Adrenal gland (tissue), 12 donors: Measurements from ENCODE around the gene FAM193B. TPM values are rescaled to one million over a fixed set of nuclear protein-coding genes. Genes with fewer than 3 reads are reported as not detected.

Source experiments
- DNase-seq, 7 donors: peaks; one replicate each; pipeline ENCODE4 v3.0.0-alpha.2; 2019 to 2020
- H3K27ac ChIP-seq, 5 donors: fragments of 200-600 bp; sonication (generic) in 4 of 5; 1 replicate in 3 of 5; 2 replicates in 2 of 5; pipeline versions ENCODE4 v1.5.1 to v1.8.0; 2016 to 2020; ENCODE audit warnings: mild to moderate bottlenecking in 1 of 5
- H3K27me3 ChIP-seq: fragments of 200-600 bp; 2 replicates; pipeline ENCODE4 v1.8.0; 2021
- H3K36me3 ChIP-seq, 2 donors: fragments of 200-600 bp; replicated peaks in 1 of 2; 1 replicate in 1 of 2; 2 replicates in 1 of 2; pipeline versions ENCODE4 v1.5.1 to v1.8.0; 2018 to 2022
- H3K4me1 ChIP-seq, 2 donors: fragments of 200-600 bp; replicated peaks in 1 of 2; 1 replicate in 1 of 2; 2 replicates in 1 of 2; pipeline versions ENCODE4 v1.5.1 to v1.8.0; 2018 to 2021
- H3K4me3 ChIP-seq, 4 donors: fragments of 200-600 bp; sonication (generic) in 3 of 4; one replicate each; pipeline ENCODE4 v1.5.1; 2016 to 2018
- H3K9me3 ChIP-seq, 3 donors: fragments of 200-600 bp; sonication (generic) in 1 of 3; replicated peaks in 1 of 3; 1 replicate in 2 of 3; 2 replicates in 1 of 3; pipeline versions ENCODE4 v1.5.1 to v1.8.0; 2016 to 2021
- CTCF ChIP-seq, 6 experiments: fragments of 450-650 bp in 4 of 6; fragments of 200-600 bp in 2 of 6; sonication (generic) in 1 of 6; IDR thresholded peaks; 1 replicate in 5 of 6; 2 replicates in 1 of 6; pipeline versions ENCODE4 v1.5.1 to v1.8.0; 2016 to 2021; ENCODE audit warnings: antibody characterized with exemption in 6 of 6, mild to moderate bottlenecking in 2 of 6, moderate library complexity in 1 of 6
- POLR2A ChIP-seq, 2 donors: fragments of 450-650 bp; IDR thresholded peaks; one replicate each; pipeline ENCODE4 v1.6.1; 2017; ENCODE audit warnings: antibody characterized with exemption in 2 of 2, mild to moderate bottlenecking in 2 of 2, moderate library complexity in 1 of 2
- WGBS, 4 donors: extraction: QIAGEN DNeasy Blood & Tissue Kit in 2 of 4; methylation state at CpG; one replicate each; pipeline versions ENCODE4 v1.1.5 to v1.1.7; 2013 to 2017; 5-methylcytosine and 5-hydroxymethylcytosine counted together
- intact Hi-C, 2 donors: fragments of 100-400 bp; cut with DNase I; formaldehyde crosslinking; loops; one replicate each; pipeline versions ENCODE4 v1.14.1 to v1.15.0; 2022 to 2023
- polyA plus RNA-seq, 3 donors: library from polyadenylated mRNA; stranded (reverse); fragments of 200-250 nt in 2 of 3; fragments of 350-450 nt in 1 of 3; fragmentation: Illumina TruSeq in 1 of 3; extraction: RNeasy Lipid Tissue Mini Kit (QIAGEN cat#74804) in 1 of 3; gene quantifications; one replicate each; pipeline ENCODE4 v1.2.3, GENCODE V29; 2013 to 2014
- total RNA-seq, 9 donors: library from RNA; depleted of rRNA in 4 of 9; stranded (reverse); fragments of >200 nt in 4 of 9; fragments of 120-200 nt in 1 of 9; fragmentation: NEBNext Ultra II Directional in 1 of 9; extraction: Animal tissue kit (Norgen Biotek cat#: 25700) in 1 of 9; gene quantifications; one replicate each; pipeline versions ENCODE4 v1.1.0 to v1.2.4, GENCODE V29; 2013 to 2023
- donor health status: healthy with polysubstance abuse.
- donor health status: Bipolar disorder and iron deficiency.
- donor health status: DM: yes; HTN: yes; CAD: no.
- donor health status: DM: no; HTN: no; CAD: no.
- donor health status: DM: no; HTN: no; CAD: no.
- donor health status: DM: yes; HTN: yes; CAD: no.

Gene FAM193B
- total and polyA plus RNA-seq, 12 donors = 18.4 to 851 (median 44.0) TPM

GRCh38 chr5:177595026-177595585, 40.7 kb upstream of the FAM193B start:
- H3K27ac ChIP-seq = no peak overlapping the region
- TF ChIP-seq CTCF (IDR thresholded peaks at IDR 0.05) (no peak), POLR2A (IDR thresholded peaks at IDR 0.05) (no peak)
- H3K36me3 ChIP-seq = peaks cover 0 to 36% of the 10 kb centered on the region in 2 donors
- no peak overlapping the region for H3K4me3 ChIP-seq
- intact Hi-C loops = no loop called here
- no peak for DNase-seq
- no peaks in the 10 kb centered on the region for H3K27me3 ChIP-seq
- H3K4me1 ChIP-seq = peaks cover 10 to 16% of the 10 kb centered on the region in 2 donors
- H3K9me3 ChIP-seq = no peaks in the 10 kb centered on the region
- 88 to 98% (median 93%) methylated on average over 5 to 8 of the region's 8 CpGs; no CpG with 5 or more reads in 1 of the 4 donors for WGBS, 4 donors

GRCh38 chr5:177594071-177594470, 39.7 kb upstream of the FAM193B start:
- Histone ChIP-seq H3K27me3 (no peaks in the 10 kb centered on the region), H3K36me3 (peaks cover 0 to 36% of the 10 kb centered on the region in 2 donors), H3K4me1 (peaks cover 7 to 16% of the 10 kb centered on the region in 2 donors), H3K27ac (no peak overlapping the region), H3K4me3 (no peak overlapping the region), H3K9me3 (no peaks in the 10 kb centered on the region)
- TF ChIP-seq CTCF (IDR thresholded peaks at IDR 0.05) = no peak
- TF ChIP-seq POLR2A (IDR thresholded peaks at IDR 0.05) = no peak
- 84 to 89% (median 85%) methylated on average over 8 of the region's 8 CpGs for WGBS, 4 donors
- no peak for DNase-seq
- intact Hi-C loops = no loop called here

GRCh38 chr5:177593511-177593910, 39.1 kb upstream of the FAM193B start:
- no peak overlapping the region for H3K27ac ChIP-seq
- DNase-seq = no peak
- no peak overlapping the region for H3K4me3 ChIP-seq
- WGBS, 4 donors = 86 to 98% (median 91%) methylated on average over 3 of the region's 3 CpGs
- H3K4me1 ChIP-seq = peaks cover 5 to 16% of the 10 kb centered on the region in 2 donors
- no peaks in the 10 kb centered on the region for H3K27me3 ChIP-seq
- peaks cover 0 to 36% of the 10 kb centered on the region in 2 donors for H3K36me3 ChIP-seq
- intact Hi-C loops = no loop called here
- no peaks in the 10 kb centered on the region for H3K9me3 ChIP-seq
- TF ChIP-seq CTCF (IDR thresholded peaks at IDR 0.05) = no peak
- no peak for TF ChIP-seq POLR2A (IDR thresholded peaks at IDR 0.05)

- WGBS, 4 donors = 74 to 85% (median 79%) methylated on average over 13 of the region's 13 CpGs
- Histone ChIP-seq H3K9me3 (no peaks in the 10 kb centered on the region), H3K4me1 (peaks cover 5 to 16% of the 10 kb centered on the region in 2 donors), H3K36me3 (peaks cover 0 to 36% of the 10 kb centered on the region in 2 donors), H3K27me3 (no peaks in the 10 kb centered on the region), H3K4me3 (peak overlapping the region in 2 of 4 donors; percentile 78 to 85), H3K27ac (peak overlapping the region in 1 of 5 donors; percentile 86)
- intact Hi-C loops = no loop called here
- no peak for DNase-seq
- no peak for TF ChIP-seq CTCF (IDR thresholded peaks at IDR 0.05)
- TF ChIP-seq POLR2A (IDR thresholded peaks at IDR 0.05) = no peak
These were observed 38.5 kb upstream of the FAM193B start for GRCh38 chr5:177592905-177593304.
